Central memory CD4-positive, alpha-beta T cell (primary cell): Measurements from ENCODE around the gene METTL8.
"Not testable (repeated sequence)": the region's sequence is repeated elsewhere in the genome, so short reads cannot be mapped to it uniquely, and the experiment has no call there.

Source experiments
- DNase-seq: peaks from one replicate; pipeline ENCODE4 v3.0.0; 2022

Gene METTL8

GRCh38 chr2:171422710-171423495, 10.9 kb downstream of the METTL8 start:
- not testable (repeated sequence) for DNase-seq

DNA sequence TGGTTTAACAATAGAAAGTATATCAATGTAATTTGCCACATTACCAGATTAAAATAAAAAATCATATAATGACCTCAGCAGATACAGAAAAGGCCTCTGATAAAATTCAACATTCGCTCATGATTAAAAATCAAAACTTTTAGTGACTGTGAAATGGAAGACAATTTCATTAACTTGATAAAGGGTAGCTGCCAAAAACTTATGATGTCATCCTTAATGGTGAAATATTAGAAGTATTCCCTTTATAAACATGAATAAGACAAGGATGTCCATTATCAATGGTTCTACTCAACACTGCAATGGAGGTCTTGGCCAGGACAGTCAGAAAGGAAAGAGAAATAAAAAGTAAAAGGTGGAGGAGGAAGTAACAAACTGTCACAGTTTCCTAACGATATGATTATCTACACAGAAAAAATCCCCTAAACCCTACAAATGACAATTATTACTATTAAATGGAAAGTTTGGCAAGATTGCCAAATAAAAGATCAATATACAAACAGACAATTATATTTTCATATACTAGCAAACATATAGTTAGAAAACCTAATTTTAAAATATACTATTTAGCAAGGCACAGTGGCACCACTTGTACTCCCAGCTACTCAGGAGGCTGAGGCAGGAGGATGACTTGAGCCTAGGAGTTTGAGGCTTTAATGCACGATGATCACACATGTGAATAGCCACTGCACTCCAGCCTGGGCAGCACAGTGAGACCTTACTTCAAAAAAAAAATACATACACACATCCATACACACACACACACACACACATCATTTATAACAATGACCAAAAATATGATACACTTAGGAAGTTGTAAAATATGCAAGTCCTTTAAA, 12.8 kb downstream of the METTL8 start:
- no peak for DNase-seq

- no peak for DNase-seq
These were observed 14.5 kb downstream of the METTL8 start for GRCh38 chr2:171419333-171419732.

DNA sequence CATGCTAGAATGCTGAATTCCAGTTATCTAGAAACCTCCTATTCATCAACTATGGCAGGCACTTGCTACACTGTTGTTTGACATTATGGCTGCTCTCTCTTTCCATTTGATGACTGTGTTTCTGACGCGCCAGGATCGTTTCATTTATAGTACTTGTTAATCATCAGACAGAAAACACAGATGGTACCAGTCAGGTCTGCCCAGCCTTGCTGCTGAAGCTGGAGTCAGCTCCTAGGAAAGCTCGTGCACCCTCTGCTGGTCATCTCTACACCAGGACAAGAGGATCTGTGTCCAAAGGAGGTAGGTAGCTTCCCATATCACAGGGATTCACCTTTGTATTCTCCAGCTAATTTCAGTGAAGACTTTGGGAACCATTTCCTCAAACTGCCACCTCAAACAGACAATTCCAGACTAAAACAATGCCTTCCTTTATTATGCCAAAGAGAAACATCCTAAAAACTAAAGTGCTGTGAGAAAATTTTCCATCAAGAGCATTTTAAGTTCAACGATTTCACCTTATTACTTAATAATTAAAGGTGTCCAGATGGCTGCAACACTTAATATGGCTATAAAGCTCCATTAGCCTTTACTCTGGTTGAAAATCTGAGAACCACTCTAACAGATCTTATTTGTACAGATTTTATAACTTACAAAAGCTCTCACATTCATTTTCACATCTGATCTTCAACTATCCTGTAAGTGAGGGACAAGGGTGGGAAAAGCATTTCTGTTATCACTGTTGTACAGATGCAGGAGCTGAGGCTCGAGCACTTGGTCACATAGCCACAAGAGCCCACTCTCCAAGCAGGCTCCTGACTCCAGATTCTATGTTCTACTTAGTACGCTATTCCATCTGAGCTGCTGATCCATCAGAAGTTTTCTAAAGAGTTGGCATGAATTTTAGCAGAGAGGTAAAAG, 17.5 kb downstream of the METTL8 start:
- peak; percentile 73 for DNase-seq

DNA sequence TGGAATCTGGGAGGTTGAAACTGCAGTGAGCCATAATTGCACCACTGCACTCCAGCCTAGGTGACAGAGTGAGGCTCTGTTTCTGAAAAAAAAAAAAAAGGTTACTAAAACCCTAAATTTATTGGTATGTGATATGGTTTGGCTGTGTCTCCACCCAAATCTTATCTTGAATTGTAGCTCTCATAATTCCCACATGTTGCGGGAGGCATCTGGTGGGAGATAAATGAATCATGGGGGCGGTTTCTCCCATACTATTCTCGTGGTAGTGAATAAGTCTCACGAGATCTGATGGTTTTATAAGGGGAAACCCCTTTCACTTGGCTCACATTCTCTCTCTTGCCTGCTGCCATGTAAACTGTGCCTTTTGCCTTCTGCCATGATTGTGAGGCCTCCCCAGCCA, 19.1 kb downstream of the METTL8 start:
- not testable (repeated sequence) for DNase-seq

- DNase-seq: no peak
These were observed 21.1 kb downstream of the METTL8 start for GRCh38 chr2:171412571-171413175.

GRCh38 chr2:171411791-171412483, 21.9 kb downstream of the METTL8 start:
- no peak for DNase-seq

DNA sequence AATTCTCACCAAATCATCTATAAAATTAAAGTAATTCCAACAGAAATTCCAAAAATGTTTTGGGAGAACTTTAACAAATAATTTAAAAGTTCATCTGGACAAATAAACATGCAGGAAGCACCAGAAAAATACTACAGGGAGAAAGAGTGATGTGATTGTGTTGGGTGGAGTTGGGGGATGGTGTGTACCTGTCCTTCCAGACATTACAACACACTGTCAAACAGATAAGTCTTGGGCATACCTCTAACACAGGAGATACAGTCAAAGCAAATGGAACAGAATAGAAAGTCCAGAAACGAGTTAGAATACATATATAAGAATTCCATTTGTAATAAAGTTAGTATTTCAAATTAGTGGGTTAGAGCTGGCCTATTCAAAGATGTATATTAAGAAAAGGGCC, 22.6 kb downstream of the METTL8 start:
- DNase-seq: no peak

DNA sequence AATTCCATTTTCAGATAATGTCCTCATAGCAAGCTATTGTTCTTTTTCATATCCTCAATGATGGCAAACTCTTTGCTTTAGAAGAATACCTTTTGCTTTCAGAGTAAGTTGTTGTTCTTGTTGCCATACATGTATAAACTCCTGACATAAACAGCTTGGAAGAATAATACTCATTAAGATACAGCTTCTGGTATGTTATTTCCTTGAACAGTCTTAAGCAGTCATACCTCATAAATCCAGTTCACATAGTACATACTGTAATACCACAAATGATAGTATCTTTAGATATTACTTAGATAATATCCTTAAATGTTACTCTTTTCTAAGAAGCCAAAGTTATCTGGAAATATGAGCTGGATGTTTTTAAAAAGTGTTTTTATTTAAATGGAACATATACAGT, 23.2 kb downstream of the METTL8 start:
- DNase-seq: no peak

- no peak for DNase-seq
These were observed 23.7 kb downstream of the METTL8 start for GRCh38 chr2:171410101-171410500.

DNA sequence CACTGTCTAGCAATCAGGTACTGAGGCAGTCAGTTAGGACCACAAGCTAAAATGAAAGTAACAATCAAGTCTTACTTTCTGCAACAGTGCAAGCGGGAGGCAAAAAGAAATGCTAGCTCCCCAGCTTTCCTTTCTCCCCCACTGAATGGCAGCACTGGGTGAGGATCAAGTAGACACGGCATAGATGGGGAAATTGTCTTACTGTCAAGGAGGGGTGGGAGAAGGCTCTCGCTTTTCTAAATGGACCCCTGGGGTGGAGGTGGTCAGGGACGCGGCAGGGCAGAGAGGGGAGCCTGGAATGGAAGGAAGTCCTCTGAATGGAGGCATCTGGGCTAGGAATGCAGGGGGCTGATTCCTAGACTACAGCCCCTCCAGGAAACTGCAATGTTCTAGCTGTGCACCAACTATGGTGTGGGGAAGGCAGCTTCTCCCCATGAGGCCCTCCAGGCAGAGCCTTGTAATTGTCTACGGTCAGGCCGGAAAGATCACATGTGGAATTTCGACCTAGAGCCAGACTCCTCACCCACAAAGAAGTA, 24.3 kb downstream of the METTL8 start:
- no peak for DNase-seq

DNA sequence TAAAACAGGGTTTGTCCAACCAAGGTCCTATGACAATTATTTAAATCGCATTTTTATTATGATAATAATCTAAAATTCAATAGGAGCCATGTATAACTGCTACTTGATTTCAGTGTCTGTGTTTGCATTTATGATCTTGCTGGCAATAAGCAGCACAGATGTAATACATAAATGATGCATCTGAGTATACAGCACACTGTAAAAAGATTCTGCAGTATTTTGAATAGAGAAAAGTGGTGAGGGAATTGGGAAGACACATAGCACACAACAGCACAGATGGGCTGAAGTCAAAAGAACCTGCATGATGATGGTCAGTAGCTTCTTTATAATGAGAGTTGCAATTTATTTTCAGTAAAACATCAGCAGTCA, 26.1 kb downstream of the METTL8 start:
- no peak for DNase-seq

DNA sequence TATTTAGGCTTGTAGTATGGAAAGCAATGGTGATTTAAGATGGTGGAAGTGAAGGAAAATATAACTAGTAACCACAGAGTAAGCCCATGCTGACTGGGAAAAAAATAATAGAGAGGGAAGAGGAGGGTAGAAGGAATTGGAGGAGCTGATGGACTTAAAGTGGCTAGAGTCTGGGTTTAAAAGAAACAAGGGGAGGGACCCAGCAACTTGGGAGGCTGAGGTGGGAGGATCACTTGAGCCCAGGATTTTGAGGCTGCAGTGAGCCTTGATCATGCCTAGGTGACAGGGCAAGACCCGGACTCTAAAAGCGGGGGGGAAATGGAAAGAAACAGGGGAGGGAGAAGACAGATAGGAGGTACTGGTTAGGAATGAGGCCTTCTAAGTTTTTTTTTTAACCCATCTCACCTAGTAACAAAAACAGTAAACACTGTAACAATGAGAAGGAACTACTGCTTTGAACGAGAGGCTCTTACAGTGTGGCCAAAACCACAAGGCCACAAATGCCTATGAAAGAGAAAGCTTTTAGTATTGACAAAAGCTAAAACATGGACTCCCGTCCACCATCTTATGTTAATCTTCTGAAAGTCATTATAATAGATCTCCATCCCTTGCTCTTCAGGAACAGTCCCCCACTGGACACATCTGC, 26.6 kb downstream of the METTL8 start:
- peak; percentile 2 for DNase-seq

GRCh38 chr2:171406044-171406443, 27.7 kb downstream of the METTL8 start:
- no peak for DNase-seq

- no peak for DNase-seq
These were observed 28.2 kb downstream of the METTL8 start for GRCh38 chr2:171405546-171405945.

- no peak for DNase-seq
These were observed 29.1 kb downstream of the METTL8 start for GRCh38 chr2:171404719-171405118.

DNA sequence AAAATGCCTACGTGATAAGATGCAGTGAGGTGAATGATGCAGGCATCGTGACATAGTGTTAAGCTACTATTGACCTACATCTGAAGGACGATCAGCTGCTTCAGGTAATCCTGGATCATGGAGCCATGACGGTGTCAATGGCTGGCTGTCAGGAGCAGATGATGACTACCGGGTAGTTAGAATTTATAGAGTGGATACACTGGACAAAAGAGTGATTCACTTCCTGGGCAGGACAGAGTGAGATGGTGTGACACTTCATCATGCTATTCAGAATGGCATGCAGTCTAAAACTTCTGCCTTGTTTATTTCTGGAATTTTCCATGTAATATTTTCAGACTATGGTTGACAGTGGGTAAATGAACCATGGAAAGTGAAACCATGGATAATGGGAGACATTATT, 29.5 kb downstream of the METTL8 start:
- DNase-seq: no peak

DNA sequence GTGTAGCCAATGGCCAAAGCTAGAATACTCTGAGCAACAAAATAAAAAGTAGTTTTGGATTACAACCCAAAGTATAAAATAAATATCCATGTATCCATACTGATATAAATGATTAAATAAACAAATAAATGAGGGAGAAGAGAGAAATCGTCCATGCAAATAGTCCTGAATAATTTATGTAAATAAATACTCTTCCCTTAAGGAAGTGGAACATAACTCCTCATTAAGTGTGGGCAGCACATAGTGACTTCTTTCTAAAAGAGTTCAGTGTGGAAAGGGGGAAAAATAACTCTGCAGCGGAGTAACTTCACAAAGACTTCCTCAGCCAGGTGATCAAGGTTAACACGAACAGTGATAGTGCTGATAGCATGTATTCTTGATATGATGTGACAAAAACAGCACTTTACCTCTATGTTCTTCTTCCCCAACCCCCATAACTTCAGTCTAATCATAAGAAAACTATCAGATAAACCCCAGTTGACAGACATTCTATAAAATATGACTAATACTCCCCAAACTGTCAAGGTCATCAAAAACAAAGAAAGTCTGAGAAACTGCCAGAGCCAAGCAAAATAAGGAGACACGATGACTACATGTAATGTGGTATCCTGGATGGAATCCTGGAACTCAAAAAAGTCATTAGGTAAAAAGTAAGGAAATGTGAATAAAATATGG, 30.7 kb downstream of the METTL8 start:
- no peak for DNase-seq

GRCh38 chr2:171401947-171402346, 31.8 kb downstream of the METTL8 start:
- DNase-seq: no peak

GRCh38 chr2:171400395-171400794, 33.4 kb downstream of the METTL8 start:
- DNase-seq: no peak

- no peak for DNase-seq
These were observed 34.5 kb downstream of the METTL8 start for GRCh38 chr2:171399292-171399691.
